ENCODE results near the gene CD9.

DNA sequence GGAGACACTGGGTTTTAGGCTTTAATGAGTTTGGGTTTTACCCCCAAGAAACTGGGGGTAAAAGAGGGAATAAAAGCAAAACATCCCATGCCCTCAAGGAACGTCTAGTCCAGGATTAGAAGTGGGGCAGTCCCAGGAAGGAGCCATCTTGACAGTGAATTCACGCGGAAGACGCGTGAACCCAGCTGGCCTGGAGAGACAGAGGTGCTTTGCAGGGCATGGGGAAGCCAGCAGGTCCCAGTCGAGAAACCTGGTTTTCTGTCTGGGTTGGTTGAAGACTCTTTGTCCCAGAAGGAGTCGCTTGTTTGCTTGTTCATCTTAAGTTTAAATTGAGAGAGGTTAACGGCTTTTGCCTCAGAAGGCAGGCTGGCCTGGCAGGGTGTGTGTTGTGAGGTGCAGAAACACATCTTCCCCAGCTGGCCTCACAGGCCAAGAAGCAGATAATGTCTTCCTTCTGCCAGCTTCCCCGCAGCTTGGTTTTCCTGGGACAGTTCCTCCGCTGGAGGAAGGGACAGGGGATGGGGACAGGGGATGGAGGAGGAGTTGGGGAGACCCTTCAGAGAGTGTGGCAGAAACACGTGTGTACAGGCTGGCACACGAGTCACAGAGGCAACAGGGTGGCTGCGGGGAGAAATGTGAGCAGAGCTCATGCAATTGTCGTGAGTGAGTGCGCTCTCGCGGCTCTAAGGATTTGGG, 18.5 kb upstream of the CD9 start:
- TF ChIP-seq CTCF (IDR thresholded peaks at IDR 0.05; ENCODE audit: low read length) (no peak), EZH2 (IDR thresholded peaks at IDR 0.05; ENCODE audit: borderline replicate concordance, low read length) (no peak)

Measured in OCI-LY1 (cell line).